OCI-LY7 (cell line): ENCODE results near the gene PSMD4. TPM values are rescaled to one million over a fixed set of nuclear protein-coding genes. Genes with fewer than 3 reads are reported as not detected.

Source experiments
- BruUV-seq: library from RNA; stranded (reverse); fragments of 400-500 nt; replicated peaks from 2 replicates; lab custom pipeline; 2021; lab: Mats Ljungman, UMichigan
- CTCF ChIA-PET: fragments of 300-600 bp; sonication (Branson Sonifier 250); formaldehyde crosslinking; loops from one replicate; lab custom pipeline; 2022; ENCODE audit warnings: antibody characterized with exemption; ENCODE audit not compliant: unreplicated experiment; lab: Charles Lee
- POLR2A ChIA-PET: fragments of 300-600 bp; sonication (Branson Sonifier 250); formaldehyde crosslinking; loops from one replicate; lab custom pipeline; 2022; ENCODE audit warnings: antibody characterized with exemption; lab: Charles Lee
- DNase-seq: peaks from one replicate; pipeline ENCODE4 v3.0.0-alpha.2; 2015; ENCODE audit warnings: low spot score
- H2AFZ ChIP-seq: fragments of 200-600 bp; sonication (generic), shearing (Covaris generic); 2 replicates; pipeline ENCODE4 v1.6.1; 2014; ENCODE audit warnings: mild to moderate bottlenecking, antibody characterized with exemption, low read length, moderate library complexity
- H3K27ac ChIP-seq: fragments of 200-600 bp; sonication (generic); 2 replicates; pipeline ENCODE4 v1.5.1; 2014; ENCODE audit warnings: mixed run types, low read depth, mild to moderate bottlenecking, moderate library complexity, low read length, inconsistent platforms; ENCODE audit not compliant: poor library complexity, severe bottlenecking
- H3K36me3 ChIP-seq: fragments of 200-600 bp; sonication (generic); 2 replicates; pipeline ENCODE4 v1.6.1; 2014; ENCODE audit warnings: mild to moderate bottlenecking, antibody characterized with exemption, low read length, moderate library complexity, mixed read lengths; ENCODE audit not compliant: insufficient read depth
- H3K4me1 ChIP-seq: fragments of 200-600 bp; sonication (generic); 2 replicates; pipeline ENCODE4 v1.5.1; 2014; ENCODE audit warnings: mild to moderate bottlenecking, low read length; ENCODE audit not compliant: insufficient read depth, poor library complexity, severe bottlenecking
- H3K4me2 ChIP-seq: fragments of 200-600 bp; sonication (generic); 2 replicates; pipeline ENCODE4 v1.6.1; 2014; ENCODE audit warnings: mild to moderate bottlenecking, low read length
- H3K4me3 ChIP-seq: fragments of 200-600 bp; sonication (generic); 2 replicates; pipeline ENCODE4 v1.5.1; 2014; ENCODE audit warnings: mild to moderate bottlenecking, low read depth, low read length; ENCODE audit not compliant: poor library complexity, severe bottlenecking
- H3K79me2 ChIP-seq: fragments of 200-600 bp; sonication (generic); 2 replicates; pipeline ENCODE4 v1.6.1; 2016; ENCODE audit warnings: low read depth, mild to moderate bottlenecking, low read length, moderate library complexity, mixed read lengths; ENCODE audit not compliant: insufficient read depth
- H3K9me2 ChIP-seq: fragments of 200-600 bp; sonication (generic); 2 replicates; pipeline ENCODE4 v1.6.1; 2016; ENCODE audit warnings: mild to moderate bottlenecking, low read length, mixed read lengths; ENCODE audit not compliant: insufficient read depth
- H3K9me3 ChIP-seq: fragments of 200-600 bp; sonication (generic); 2 replicates; pipeline ENCODE4 v1.6.1; 2014; ENCODE audit warnings: mild to moderate bottlenecking, mixed run types, low read length, mixed read lengths
- H4K20me1 ChIP-seq: fragments of 200-600 bp; sonication (generic); 2 replicates; pipeline ENCODE4 v1.6.1; 2014; ENCODE audit warnings: mild to moderate bottlenecking, antibody characterized with exemption, low read length, moderate library complexity, mixed read lengths; ENCODE audit not compliant: insufficient read depth
- CTCF ChIP-seq: fragments of 200-600 bp; sonication (generic); conservative IDR thresholded peaks from 2 replicates; pipeline ENCODE4 v1.5.1; 2014; ENCODE audit warnings: mild to moderate bottlenecking, antibody characterized with exemption, low read length, moderate library complexity, mixed read lengths
- EZH2phosphoT487 ChIP-seq: fragments of 200-600 bp; sonication (generic); IDR thresholded peaks from 2 replicates; pipeline ENCODE4 v1.6.1; 2018; ENCODE audit warnings: low read depth, borderline replicate concordance, mild to moderate bottlenecking, mixed run types, antibody characterized with exemption, low read length, moderate library complexity, mixed read lengths
- intact Hi-C: fragments of 100-400 bp; cut with micrococcal nuclease; formaldehyde crosslinking; loops from one replicate; pipeline ENCODE4 v1.10.0; 2022; ENCODE audit not compliant: unreplicated experiment
- total RNA-seq, 2 experiments: library from RNA; depleted of rRNA in 1 of 2; stranded (reverse); fragments of >200 nt in 1 of 2; shearing (Covaris generic) in 1 of 2; gene quantifications; 2 replicates each; pipeline ENCODE4 v1.2.3, GENCODE V29; 2014 to 2022

Gene PSMD4
- total RNA-seq, 2 experiments from 2014 or later, result 118 to 150 TPM

GRCh38 chr1:151246786-151247185 lies 7.7 kb upstream of the PSMD4 start:
- no peak for TF ChIP-seq EZH2phosphoT487
- TF ChIP-seq CTCF, result no peak
- intact Hi-C loops, result no loop called here
- no peak overlapping the region for H2AFZ ChIP-seq
- peaks cover 87% of the 10 kb centered on the region for H3K36me3 ChIP-seq
- CTCF ChIA-PET, result interaction anchor here (0.5 kb wide), 1 partner anchor 8 kb away, joined by 6 read pairs; the partner anchor contains the start of gene PSMD4
- no peaks in the 10 kb centered on the region for H3K9me3 ChIP-seq
- POLR2A ChIA-PET, result no interaction called here
- no TSS peak for BruUV-seq
- DNase-seq, result no peak
- no peaks in the 10 kb centered on the region for H4K20me1 ChIP-seq
- H3K27ac ChIP-seq, result no peak overlapping the region
- no peak overlapping the region for H3K4me2 ChIP-seq
- no peaks in the 10 kb centered on the region for H3K9me2 ChIP-seq
- H3K4me3 ChIP-seq, result no peak overlapping the region
- no peaks in the 10 kb centered on the region for H3K79me2 ChIP-seq
- no peaks in the 10 kb centered on the region for H3K4me1 ChIP-seq

- ChIA-PET POLR2A (interaction anchor here (0.6 to 0.9 kb wide), 4 partner anchors 23 to 223 kb away, joined by 3 to 4 read pairs (median 4); no protein-coding TSS in a partner anchor), CTCF (no interaction called here)
- DNase-seq, result peak; percentile 87
- H3K4me2 ChIP-seq, result no peak overlapping the region
- intact Hi-C loops, result loop anchor here (1.0 kb wide), 1 partner anchor 56 kb away; no protein-coding TSS in a partner anchor
- no peaks in the 10 kb centered on the region for H3K9me2 ChIP-seq
- H3K9me3 ChIP-seq, result no peaks in the 10 kb centered on the region
- no peaks in the 10 kb centered on the region for H4K20me1 ChIP-seq
- no peak overlapping the region for H2AFZ ChIP-seq
- TF ChIP-seq CTCF (peak; percentile 98), EZH2phosphoT487 (no peak)
- BruUV-seq, result no TSS peak
- peaks cover 19% of the 10 kb centered on the region for H3K79me2 ChIP-seq
- peaks cover 36% of the 10 kb centered on the region for H3K36me3 ChIP-seq
- no peak overlapping the region for H3K4me3 ChIP-seq
- no peak overlapping the region for H3K27ac ChIP-seq
- H3K4me1 ChIP-seq, result peaks cover 4% of the 10 kb centered on the region
Observed at GRCh38 chr1:151251656-151252470, 2.7 kb upstream of the PSMD4 start.

GRCh38 chr1:151255381-151255780 lies 847 bp downstream of the PSMD4 start:
- H3K27ac ChIP-seq, result peak overlapping the region; percentile 45
- H3K4me1 ChIP-seq, result peaks cover 4% of the 10 kb centered on the region
- H3K4me3 ChIP-seq, result peak overlapping the region; percentile 90
- TF ChIP-seq EZH2phosphoT487, result no peak
- no peak for TF ChIP-seq CTCF
- H3K4me2 ChIP-seq, result peak overlapping the region; percentile 82
- BruUV-seq, result TSS peak; percentile 86
- ChIA-PET CTCF (no interaction called here), POLR2A (interaction anchor here (0.6 to 1.7 kb wide), 8 partner anchors 10 to 114 kb away, joined by 3 to 9 read pairs (median 4); partner anchors contain the start of gene VPS72)
- H2AFZ ChIP-seq, result peak overlapping the region; percentile 58; the same call in 1 of the 2 replicates
- H3K79me2 ChIP-seq, result peaks cover 43% of the 10 kb centered on the region
- DNase-seq, result peak; percentile 36
- H3K9me3 ChIP-seq, result no peaks in the 10 kb centered on the region
- peaks cover 3% of the 10 kb centered on the region; the same call in 1 of the 2 replicates for H3K36me3 ChIP-seq
- no peaks in the 10 kb centered on the region for H3K9me2 ChIP-seq
- intact Hi-C loops, result no loop called here
- H4K20me1 ChIP-seq, result no peaks in the 10 kb centered on the region
